GM12872 (cell line): ENCODE results near the gene SSU72.

Experiments used
- CTCF ChIP-seq: IDR thresholded peaks from 3 replicates; pipeline ENCODE4 v1.5.1; 2011; ENCODE audit warnings: low read depth, mild to moderate bottlenecking, low read length, moderate library complexity; ENCODE audit not compliant: insufficient read depth

Gene SSU72

GRCh38 chr1:1582585-1583346 lies 8.1 kb upstream of the SSU72 start:
- no peak for TF ChIP-seq CTCF

DNA sequence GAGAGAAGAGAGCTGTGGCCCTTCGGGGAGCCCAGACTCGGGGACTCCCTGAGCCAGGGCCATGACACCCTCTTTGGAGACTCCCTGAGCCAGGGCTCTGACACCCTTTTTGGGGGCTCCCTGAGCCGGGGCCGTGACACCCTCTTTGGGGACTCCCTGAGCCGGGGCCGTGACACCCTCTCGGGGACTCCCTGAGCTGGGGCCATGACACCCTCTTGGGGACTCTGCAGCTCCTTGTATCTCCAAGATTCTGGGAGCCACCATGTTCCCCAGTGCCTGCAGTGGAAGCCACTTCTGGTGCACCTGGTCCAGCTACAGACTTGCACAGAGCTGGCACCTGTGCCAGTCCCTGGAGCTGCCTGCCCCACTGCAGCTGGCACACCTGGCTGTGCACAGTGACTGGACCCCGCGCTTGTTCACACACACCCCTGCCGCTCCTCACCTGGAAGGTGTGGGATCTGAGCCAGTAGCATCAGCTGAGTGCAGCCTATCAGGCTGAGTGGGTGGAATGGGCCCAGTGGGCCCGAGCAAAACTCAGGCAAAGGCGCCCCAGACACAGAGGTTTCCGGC lies 3.8 kb upstream of the SSU72 start:
- no peak for TF ChIP-seq CTCF

DNA sequence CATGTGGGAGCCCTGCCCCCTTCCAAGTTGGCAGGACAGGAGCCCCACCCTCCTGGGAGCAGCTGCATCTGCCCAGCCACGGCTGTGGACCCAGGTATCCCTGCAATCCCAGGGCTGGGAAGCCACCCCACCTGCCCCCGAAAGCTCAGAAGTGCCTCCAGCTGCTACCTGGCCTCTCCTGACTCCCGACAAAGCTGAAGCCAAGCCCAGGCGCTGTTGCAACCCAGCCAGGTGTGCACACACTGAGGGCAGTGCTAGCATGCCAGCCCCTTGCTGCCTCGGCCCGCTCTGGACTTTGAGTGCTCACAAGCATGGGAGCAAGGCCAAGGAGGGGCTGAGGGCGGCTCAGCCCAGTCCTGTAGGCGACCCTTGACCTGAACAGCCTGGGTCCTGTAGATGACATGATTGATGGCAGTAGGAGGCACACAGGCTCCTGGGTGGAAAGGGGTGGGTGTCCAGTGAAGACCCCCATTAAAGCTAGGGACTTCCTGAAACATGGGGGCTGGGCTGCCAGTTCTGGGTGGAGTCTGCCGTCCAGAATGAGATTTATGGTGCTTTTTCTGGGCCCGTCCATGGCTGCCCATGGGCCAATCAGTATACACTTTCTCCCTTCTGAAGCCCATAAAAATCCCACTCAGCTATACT lies 2.8 kb upstream of the SSU72 start:
- no peak for TF ChIP-seq CTCF

DNA sequence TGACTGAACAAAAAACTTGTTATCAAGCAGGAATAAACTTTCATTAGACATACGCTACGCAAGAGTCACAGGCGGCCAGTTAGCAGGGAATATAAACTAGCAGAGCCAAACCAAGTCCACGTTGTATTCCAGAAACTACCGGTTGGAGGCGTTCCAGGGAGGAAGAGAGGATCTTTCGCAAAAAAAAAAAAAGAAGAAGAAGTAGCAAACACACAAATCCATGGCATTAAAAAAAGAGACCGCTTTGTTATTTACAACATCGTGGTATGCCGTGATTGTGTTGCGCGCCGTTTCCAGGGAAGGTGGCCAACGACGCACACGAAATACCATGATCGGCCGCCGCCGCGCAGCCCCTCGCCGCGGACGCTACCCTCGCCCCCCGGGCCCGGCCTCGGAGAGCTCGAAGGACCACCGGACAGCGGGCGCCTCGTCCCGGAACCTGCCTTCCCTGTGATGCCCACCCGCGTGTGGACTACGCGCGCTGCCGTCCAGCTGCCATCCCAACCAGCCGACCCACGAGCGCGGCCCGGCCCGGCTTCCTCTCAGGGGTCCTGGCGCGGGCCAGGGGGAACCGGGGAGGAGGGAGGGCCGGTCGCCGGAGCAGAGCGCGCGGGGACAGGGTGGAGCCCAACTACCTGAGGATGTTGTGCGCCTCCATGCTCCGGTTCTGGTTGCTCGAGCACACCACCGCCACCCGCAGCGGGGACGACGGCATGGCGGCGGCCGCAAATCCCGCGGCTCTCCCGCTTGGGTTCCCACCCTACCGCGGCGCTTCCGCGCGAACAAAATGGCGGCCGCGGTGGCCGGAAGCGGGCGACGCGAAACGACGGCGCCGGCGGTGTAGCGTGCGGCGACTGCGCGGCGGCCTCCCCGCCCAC lies 581 bp downstream of the SSU72 start:
- no peak for TF ChIP-seq CTCF

DNA sequence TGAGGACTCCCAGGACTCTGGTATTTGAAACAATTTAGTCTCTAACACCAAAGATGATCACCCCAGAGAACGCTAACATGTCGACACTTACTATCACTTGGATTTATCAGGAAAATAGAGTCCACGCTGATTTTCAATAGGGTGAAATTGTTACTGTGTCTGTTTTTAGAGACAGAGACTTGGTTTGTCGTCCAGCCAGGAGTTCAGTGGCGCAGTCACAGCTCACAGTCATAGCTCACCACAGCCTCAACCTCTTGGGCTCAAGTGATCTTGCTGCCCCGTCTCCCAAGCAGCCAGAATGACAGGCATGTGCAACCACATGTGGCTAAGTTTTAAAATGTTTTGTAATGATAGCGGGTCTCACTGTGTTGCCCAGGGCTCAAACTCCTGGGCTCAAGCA lies 5.3 kb downstream of the SSU72 start:
- no peak for TF ChIP-seq CTCF

DNA sequence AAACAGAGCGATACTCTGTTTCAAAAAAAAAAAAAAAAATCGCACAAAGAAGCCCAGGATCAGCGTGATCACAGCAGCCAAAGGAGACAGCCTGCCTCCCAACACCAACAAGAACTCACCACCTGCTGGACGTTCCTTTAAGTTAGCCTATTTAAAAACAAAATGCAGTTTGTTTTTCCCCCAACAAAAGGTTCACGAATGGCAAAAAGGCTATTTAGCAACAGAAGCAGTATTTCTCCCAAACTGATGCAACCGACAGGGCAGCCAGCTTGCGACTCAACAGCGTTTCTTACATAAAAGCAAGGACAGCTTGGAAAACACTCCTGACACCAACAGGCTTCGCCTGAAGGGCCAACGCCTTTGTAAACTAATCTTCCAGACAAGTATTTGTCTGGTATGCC lies 6.8 kb downstream of the SSU72 start:
- no peak for TF ChIP-seq CTCF
